GM10266 (cell line): Measurements from ENCODE around the gene LRTM1.

Experiments
- DNase-seq: peaks from one replicate; pipeline ENCODE4 v3.0.0; 2012; ENCODE audit errors: extremely low spot score
- CTCF ChIP-seq: IDR thresholded peaks from 2 replicates; pipeline ENCODE4 v1.5.1; 2012; ENCODE audit warnings: mild to moderate bottlenecking, low read depth; ENCODE audit not compliant: control insufficient read depth, insufficient read depth; ENCODE audit errors: missing control alignments

Gene LRTM1

GRCh38 chr3:54941690-54942362, 14.0 kb upstream of the LRTM1 start:
- DNase-seq: no peak
- no peak for TF ChIP-seq CTCF

GRCh38 chr3:54940971-54941370, 13.1 kb upstream of the LRTM1 start:
- no peak for TF ChIP-seq CTCF
- no peak for DNase-seq

GRCh38 chr3:54939557-54940300, 11.9 kb upstream of the LRTM1 start:
- no peak for DNase-seq
- no peak for TF ChIP-seq CTCF

GRCh38 chr3:54936561-54936960, 8.7 kb upstream of the LRTM1 start:
- no peak for TF ChIP-seq CTCF
- no peak for DNase-seq

- TF ChIP-seq CTCF: no peak
- DNase-seq: no peak
Observed at GRCh38 chr3:54935869-54936268, 8.0 kb upstream of the LRTM1 start.

- no peak for TF ChIP-seq CTCF
- no peak for DNase-seq
Observed at GRCh38 chr3:54932606-54933005, 4.7 kb upstream of the LRTM1 start.

GRCh38 chr3:54931182-54931581, 3.3 kb upstream of the LRTM1 start:
- no peak for DNase-seq
- no peak for TF ChIP-seq CTCF
